ENCODE measurements around the gene PYGO2.
"Not testable (repeated sequence)": the region's sequence is repeated elsewhere in the genome, so short reads cannot be mapped to it uniquely, and the experiment has no call there.

Gene PYGO2

DNA sequence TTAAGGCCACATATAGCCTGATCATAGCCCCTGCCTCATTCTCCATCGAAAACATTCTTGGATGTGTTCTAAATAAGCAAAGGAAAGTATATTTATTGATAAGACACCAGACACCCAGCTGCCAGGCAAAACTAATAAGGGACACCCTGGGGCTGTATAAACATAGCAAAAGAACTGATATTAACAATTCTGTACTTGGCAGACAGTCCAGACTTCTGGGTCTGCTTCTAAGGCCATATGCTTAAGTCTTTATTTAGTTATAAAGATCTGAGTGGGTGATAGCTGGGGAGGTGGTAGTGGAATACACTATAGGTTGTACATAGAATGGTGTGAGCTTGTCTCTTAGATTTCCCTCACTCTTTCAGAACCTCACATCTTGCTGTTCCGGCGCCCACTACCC is 16.8 kb upstream of the PYGO2 start:
- Histone ChIP-seq H3K9ac (ENCODE audit: insufficient read length) (no peak overlapping the region), H3K36me3 (ENCODE audit: insufficient read depth, low read length) (peaks cover 45% of the 10 kb centered on the region), H3K4me3 (no peak overlapping the region), H3K9me3 (ENCODE audit: low read depth, low read length) (no peaks in the 10 kb centered on the region), H3K27ac (0 out of 2 replicates have a peak overlapping the region, but pooled peaks have one; percentile 1)
- no peak for DNase-seq (ENCODE audit: low read depth, low spot score)
- TF ChIP-seq EZH2 (IDR thresholded peaks at IDR 0.05) (no peak), POLR2AphosphoS5 (IDR thresholded peaks at IDR 0.05; ENCODE audit: borderline replicate concordance, low read depth, low read length) (no peak), FOXP2 (optimal IDR thresholded peaks at IDR 0.05; ENCODE audit: control extremely low read depth, extremely low read length, insufficient read depth) (no peak)

DNA sequence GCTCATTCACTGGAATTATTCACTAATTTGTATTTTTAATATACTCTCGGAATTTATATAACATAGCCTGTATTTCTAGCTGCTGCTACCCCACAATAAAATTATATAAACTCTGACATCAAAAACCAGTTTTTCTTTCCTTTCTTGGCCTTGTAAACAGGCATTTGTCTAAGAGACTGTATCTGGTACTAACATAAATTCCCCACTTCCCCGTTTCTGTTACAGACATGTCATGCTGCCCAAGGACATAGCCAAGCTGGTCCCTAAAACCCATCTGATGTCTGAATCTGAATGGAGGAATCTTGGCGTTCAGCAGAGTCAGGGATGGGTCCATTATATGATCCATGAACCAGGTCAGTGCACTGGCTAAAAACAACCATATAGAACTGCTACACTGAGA is 16.2 kb upstream of the PYGO2 start:
- Histone ChIP-seq H3K9ac (ENCODE audit: insufficient read length) (peak overlapping the region; percentile 31), H3K27ac (peak overlapping the region; percentile 45)

DNA sequence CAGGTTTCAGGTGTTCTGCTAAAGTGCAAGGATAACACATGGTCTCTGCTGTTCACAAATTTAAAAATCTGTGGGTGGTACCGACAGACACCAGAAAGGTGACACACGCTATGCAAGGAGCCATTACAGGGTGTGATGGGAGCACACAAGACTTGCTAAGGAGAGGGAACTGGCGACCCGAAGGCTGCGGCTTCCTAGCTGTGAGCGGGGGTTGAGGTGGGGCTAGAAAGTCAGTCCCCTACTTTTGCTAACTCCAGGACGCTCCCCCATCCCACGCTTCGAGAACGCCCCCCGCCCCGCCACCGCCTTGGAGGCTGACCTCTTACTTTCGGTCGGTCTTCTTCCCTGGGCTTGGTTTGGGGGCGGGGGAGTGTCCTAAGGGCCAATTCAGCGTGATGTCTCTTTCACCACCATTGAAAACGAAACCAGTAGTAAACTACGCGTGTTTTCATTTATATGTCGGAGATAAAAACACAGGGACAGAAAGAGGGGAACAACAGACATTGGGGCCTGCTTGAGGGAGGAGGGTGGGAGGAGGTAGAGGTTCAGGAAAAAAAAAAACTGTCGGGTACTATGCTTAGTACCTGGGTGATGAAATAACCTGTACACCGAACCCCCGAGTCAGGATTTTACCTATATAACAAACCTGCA is 14.0 kb upstream of the PYGO2 start:
- no peak for DNase-seq (ENCODE audit: low read depth, low spot score)
- H3K27ac ChIP-seq, result peak overlapping the region; percentile 95
- no peaks in the 10 kb centered on the region for H3K9me3 ChIP-seq (ENCODE audit: low read depth, low read length)
- TF ChIP-seq EZH2 (IDR thresholded peaks at IDR 0.05) (no peak), POLR2AphosphoS5 (IDR thresholded peaks at IDR 0.05; ENCODE audit: borderline replicate concordance, low read depth, low read length) (no peak), FOXP2 (optimal IDR thresholded peaks at IDR 0.05; ENCODE audit: control extremely low read depth, extremely low read length, insufficient read depth) (no peak)
- peak overlapping the region; percentile 97 for H3K4me3 ChIP-seq
- H3K9ac ChIP-seq (ENCODE audit: insufficient read length), result peak overlapping the region; percentile 91
- peaks cover 35% of the 10 kb centered on the region for H3K36me3 ChIP-seq (ENCODE audit: insufficient read depth, low read length)

More for the DNA sequence above, 16.2 kb upstream of the PYGO2 start:
- not testable (repeated sequence) for H3K4me3 ChIP-seq; DNase-seq (ENCODE audit: low read depth, low spot score); H3K9me3 ChIP-seq (ENCODE audit: low read depth, low read length)
- peaks cover 45% of the 10 kb centered on the region for H3K36me3 ChIP-seq (ENCODE audit: insufficient read depth, low read length)

DNA sequence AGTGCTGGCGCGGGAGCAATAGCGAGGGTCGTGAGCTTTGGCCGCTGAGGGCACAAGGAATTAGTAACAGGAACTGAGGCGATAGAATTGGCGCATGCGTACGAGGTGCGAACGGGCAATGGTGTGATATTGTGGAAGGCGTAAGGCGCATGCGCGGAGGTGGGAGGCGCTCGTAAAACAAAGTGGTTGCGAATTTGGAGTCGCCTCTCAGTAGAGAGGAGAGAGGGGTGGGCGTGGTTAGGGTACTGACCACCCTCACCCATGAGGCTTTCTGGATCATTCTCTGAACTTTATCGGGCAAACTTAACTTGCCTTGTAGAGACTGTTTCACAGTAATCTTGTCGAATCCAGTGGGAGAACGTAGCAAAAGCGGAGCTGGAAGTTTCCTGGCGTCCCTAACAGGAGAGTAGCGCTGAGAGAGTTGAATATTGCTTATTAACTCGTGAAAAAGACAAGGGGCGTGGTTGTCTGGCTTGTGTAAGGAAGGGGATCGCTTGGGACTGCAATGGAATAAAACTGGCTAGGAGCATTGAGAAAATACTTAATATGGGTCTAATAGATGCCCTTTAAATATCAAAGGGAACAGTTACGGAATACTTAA is 13.3 kb upstream of the PYGO2 start:
- peak; percentile 80 for TF ChIP-seq POLR2AphosphoS5 (IDR thresholded peaks at IDR 0.05; ENCODE audit: borderline replicate concordance, low read depth, low read length)
- TF ChIP-seq FOXP2 (optimal IDR thresholded peaks at IDR 0.05; ENCODE audit: control extremely low read depth, extremely low read length, insufficient read depth), result no peak
- TF ChIP-seq EZH2 (IDR thresholded peaks at IDR 0.05), result no peak
- peak; percentile 92 for DNase-seq (ENCODE audit: low read depth, low spot score)

DNA sequence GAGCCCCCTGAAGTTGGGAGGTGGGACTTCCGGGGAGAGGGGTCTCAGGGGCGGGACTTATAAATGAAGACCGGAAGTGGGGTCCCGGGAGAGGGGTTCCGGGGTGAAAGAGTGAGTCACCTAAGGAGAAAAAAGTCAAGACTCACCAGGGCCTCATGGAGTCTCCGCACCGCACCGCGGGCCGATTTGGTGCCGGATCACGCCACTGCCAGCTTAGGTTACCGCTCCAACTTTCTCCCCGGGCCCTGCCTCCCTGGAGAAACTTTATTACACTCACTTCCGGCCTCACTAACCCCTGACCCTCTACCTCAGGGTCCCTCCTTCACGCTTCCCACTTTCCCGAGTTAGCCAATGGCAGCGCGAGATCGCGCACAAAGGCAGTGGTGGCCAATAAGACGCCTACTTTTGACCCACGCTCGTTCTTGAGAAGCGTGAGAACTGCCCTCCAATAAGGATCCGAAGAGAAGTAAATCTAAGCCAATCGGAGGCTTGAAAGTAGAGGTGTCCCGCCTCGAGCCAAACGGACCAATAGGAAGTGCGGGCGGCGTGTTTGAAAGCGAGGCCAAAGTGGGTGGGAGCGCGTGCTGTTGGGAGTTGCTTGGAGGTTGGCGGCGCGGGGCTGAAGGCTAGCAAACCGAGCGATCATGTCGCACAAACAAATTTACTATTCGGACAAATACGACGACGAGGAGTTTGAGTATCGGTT is 12.7 kb upstream of the PYGO2 start, which contains the start of gene CKS1B:
CKS1B (plus strand) TSS at position 580 of the 706 bp plus-strand sequence; CDS start at position 645, 65 bp downstream.
- peak; percentile 99 for DNase-seq (ENCODE audit: low read depth, low spot score)
- Histone ChIP-seq H3K36me3 (ENCODE audit: insufficient read depth, low read length) (peaks cover 25% of the 10 kb centered on the region), H3K9me3 (ENCODE audit: low read depth, low read length) (no peaks in the 10 kb centered on the region), H3K27ac (peak within 1 kb of the TSS; percentile 99), H3K4me3 (peak within 1 kb of the TSS; percentile 97), H3K9ac (ENCODE audit: insufficient read length) (peak within 1 kb of the TSS; percentile 95)
- TF ChIP-seq EZH2 (IDR thresholded peaks at IDR 0.05) (no peak), POLR2AphosphoS5 (IDR thresholded peaks at IDR 0.05; ENCODE audit: borderline replicate concordance, low read depth, low read length) (peak; percentile 86; the same call in 1 of the 2 replicates), FOXP2 (optimal IDR thresholded peaks at IDR 0.05; ENCODE audit: control extremely low read depth, extremely low read length, insufficient read depth) (no peak)

More for the DNA sequence above, 13.3 kb upstream of the PYGO2 start:
- H3K9ac ChIP-seq (ENCODE audit: insufficient read length), result peak overlapping the region; percentile 91
- peak overlapping the region; percentile 95 for H3K27ac ChIP-seq
- peak overlapping the region; percentile 97 for H3K4me3 ChIP-seq
- H3K9me3 ChIP-seq (ENCODE audit: low read depth, low read length), result no peaks in the 10 kb centered on the region
- H3K36me3 ChIP-seq (ENCODE audit: insufficient read depth, low read length), result peaks cover 30% of the 10 kb centered on the region

DNA sequence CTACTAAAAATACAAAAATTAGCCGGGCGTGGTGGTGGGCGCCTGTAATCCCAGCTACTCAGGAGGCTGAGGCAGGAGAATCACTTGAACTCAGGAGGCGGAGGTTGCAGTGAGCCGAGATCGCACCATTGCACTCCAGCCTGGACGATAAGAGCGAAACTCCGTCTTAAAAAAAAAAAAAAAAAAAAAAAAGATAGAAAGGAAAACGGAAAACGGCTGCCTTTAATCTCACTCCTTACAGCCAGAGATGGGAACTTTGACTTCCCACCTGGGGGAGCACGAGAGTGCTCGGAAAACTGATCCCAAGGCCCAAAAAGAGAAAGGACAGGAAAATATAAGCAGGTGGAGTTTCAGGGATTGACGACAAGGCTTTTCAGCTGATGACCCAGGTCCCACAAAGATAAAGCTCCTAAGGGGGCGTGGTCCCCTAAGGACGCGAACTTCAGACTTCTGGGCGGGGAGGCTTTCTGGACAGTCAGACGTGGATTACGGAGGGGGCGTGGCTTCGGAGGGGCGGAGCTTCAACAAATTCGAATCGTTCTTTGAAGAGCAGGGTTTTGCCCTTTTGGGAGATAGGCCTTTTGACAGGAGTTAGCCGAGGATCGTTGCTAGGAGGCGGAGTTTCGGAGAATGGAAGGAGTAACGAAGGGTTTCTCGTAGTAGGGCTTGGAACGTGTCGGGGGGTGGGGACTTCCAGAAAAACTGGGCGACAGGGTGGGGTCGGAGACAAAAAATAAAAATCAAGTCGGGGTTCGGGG is 11.9 kb upstream of the PYGO2 start:
- DNase-seq (ENCODE audit: low read depth, low spot score), result peak; percentile 81
- no peaks in the 10 kb centered on the region for H3K9me3 ChIP-seq (ENCODE audit: low read depth, low read length)
- peak overlapping the region; percentile 97 for H3K4me3 ChIP-seq
- H3K9ac ChIP-seq (ENCODE audit: insufficient read length), result peak overlapping the region; percentile 95
- peaks cover 21% of the 10 kb centered on the region for H3K36me3 ChIP-seq (ENCODE audit: insufficient read depth, low read length)
- TF ChIP-seq POLR2AphosphoS5 (IDR thresholded peaks at IDR 0.05; ENCODE audit: borderline replicate concordance, low read depth, low read length) (peak; percentile 75), EZH2 (IDR thresholded peaks at IDR 0.05) (no peak), FOXP2 (optimal IDR thresholded peaks at IDR 0.05; ENCODE audit: control extremely low read depth, extremely low read length, insufficient read depth) (no peak)
- peak overlapping the region; percentile 99 for H3K27ac ChIP-seq

DNA sequence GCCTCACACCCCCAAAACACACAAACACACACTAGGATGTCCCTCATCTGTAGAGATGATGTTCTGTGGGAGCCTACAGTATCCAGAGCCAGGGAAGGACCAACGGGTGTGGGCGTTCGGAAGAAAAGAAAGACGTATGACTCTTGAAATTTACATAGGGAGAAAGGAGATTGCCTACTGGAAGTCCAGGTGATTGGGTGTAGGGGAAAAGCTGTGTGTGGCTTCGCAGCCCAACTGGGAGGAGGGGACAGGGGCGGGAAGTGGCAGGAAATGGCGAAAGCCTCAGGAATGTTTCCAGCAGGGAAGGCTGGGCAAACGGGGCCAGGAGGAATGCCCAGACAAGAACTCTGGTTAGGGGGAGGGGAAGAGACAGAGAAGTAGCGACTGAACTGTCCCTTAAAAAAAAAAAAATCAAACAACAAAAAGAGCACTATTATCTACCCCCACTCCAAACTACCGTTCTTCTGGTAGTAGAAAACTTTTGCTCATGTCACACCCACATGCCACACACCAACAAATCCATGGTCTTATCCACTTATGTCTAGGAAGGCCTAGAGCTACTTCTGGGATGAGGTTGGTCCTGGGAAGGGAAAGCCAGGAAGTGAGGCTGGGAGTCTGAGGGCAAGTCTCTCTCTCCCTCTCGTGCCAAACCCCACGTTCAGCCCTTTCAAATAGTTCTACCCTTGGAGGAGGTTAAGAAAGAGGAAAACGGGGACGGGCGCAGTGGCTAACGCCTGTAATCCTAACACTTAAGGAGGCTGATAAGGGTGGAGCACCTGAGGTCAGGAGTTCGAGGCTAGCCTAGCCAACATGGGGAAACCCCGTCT is 11.1 kb upstream of the PYGO2 start:
- TF ChIP-seq EZH2 (IDR thresholded peaks at IDR 0.05) (no peak), FOXP2 (optimal IDR thresholded peaks at IDR 0.05; ENCODE audit: control extremely low read depth, extremely low read length, insufficient read depth) (no peak), POLR2AphosphoS5 (IDR thresholded peaks at IDR 0.05; ENCODE audit: borderline replicate concordance, low read depth, low read length) (no peak)
- H3K9ac ChIP-seq (ENCODE audit: insufficient read length), result peak overlapping the region; percentile 43
- no peaks in the 10 kb centered on the region for H3K9me3 ChIP-seq (ENCODE audit: low read depth, low read length)
- H3K36me3 ChIP-seq (ENCODE audit: insufficient read depth, low read length), result peaks cover 20% of the 10 kb centered on the region
- no peak for DNase-seq (ENCODE audit: low read depth, low spot score)
- peak overlapping the region; percentile 99 for H3K27ac ChIP-seq
- peak overlapping the region; percentile 97 for H3K4me3 ChIP-seq

Measured in SK-N-MC (cell line).